Fibroblast of skin of right quadriceps (primary cell): ENCODE data around the gene COL18A1.

ENCODE experiments used
- DNase-seq: peaks from one replicate; pipeline ENCODE4 v3.0.0-alpha.2; 2013

The COL18A1 gene

DNA sequence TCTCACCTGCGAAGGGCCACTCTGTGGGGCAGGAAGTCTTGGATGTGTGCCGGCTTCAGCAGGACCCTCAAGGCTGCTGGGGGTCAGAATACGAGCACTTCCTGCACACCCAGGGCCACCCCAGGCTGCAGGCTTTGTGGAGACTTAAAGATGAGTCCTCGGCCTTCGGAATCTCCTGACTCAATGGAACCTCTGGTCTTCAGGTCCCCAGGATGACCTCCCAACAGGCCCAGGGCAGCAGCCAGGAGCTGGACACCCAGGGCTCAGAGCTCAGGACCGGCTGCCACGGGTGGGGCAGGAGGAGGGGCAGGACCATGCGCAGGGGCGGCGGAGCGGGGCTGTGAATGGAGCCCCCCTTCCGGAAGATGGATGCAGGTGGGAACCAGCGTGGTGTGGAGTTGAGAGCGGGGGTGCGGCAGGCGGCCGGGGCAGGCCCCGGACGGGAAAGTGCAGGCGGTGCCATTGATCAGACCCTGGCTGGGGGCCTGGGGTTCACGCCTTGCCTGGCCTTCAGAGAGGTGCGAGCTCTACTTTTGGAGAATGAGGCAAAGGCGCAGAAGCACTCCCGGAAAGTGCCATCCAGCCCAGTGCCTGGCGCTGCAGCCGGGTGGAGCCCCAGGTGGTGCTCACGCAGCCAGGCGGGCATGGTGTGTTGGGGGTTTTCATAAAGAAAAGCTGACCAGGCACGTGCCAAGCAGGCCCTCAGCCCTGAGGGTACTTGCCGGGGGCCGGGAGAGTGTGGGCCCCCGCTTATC lies 10.4 kb downstream of the COL18A1 start:
- no peak for DNase-seq

DNA sequence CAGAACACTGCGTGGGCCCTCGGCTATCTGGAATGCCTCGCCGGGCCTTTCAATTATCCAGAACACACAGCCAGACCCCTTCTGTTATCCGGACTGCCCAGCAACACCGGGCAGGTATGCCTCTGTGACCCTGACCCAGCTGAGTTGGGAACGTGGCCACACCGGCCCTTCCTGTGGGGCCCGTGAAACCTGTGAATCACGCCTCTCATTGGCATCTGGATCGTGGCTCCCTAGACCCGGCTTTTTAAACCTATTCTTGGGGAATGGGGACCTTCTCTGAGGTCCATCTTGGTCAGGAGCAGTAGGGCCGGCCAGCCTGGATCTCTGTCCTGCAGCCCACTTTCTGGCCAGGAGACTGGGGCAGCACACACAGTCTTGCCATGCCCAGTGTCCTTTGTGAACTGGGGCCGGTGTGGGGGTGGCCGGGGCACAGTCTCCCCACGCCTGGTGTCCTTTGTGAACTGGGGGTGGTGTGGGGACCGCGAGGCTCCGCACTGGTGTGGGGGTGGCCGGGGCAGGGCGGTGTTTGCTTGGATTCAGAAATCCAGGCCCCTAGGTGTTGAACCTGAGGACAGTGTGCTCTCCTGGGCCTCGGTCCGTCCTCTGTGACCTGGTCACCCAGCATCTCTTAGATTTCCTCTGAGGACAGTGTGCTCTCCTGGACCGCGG lies 11.1 kb downstream of the COL18A1 start:
- no peak for DNase-seq

DNA sequence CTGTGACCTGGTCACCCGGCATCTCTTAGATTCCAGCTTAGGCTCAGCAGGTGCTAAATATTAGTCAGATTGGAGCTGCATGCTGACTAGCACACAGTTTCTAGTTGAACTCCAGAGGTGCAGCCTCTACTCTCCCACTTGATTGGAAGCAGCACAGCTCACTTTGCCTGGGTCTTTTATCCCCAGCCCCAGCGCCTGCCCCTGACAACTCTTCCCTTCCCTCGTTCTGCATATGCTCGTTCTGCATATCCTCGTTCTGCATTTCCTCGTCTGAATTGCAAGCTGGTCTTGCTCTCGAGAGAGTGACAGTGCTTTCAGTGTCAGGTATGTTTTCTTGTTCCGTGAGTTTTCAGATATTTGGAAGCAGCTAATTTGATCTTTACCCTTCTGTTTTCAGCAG lies 11.7 kb downstream of the COL18A1 start:
- DNase-seq, result no peak

DNA sequence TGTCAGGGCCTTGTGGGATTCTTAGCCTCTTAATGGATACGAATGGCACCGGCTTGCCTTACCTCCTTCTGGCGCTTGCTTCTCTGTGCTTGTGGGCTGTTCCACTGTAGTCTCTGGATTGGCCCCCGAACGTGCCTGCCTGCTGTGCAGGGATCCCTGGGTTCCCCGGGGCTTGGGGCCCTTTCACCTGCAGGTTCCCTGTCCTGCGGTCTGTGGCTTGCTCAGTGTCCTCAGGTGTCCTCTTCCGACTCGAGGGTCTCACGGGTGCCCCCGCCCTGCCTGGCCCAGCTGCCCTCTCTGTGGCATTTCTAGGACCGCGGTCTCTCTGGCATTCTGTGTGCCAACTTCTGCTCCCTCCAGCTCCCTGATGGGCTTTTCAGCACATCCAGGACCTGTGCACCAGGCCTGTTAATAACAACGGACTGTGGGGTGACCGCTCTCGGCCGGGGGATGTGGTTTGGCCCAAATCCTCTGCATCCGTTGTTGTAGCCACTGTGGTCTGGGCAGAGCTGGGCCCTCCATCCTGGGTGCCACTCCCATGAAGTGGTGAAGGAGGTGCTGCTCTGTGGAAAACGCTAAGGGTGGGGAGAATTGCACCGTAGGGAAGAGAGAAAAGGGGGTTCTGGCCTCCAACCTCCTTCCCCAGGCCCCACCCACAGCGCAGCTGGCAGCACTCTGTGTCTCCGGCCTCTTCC lies 12.4 kb downstream of the COL18A1 start:
- no peak for DNase-seq

DNA sequence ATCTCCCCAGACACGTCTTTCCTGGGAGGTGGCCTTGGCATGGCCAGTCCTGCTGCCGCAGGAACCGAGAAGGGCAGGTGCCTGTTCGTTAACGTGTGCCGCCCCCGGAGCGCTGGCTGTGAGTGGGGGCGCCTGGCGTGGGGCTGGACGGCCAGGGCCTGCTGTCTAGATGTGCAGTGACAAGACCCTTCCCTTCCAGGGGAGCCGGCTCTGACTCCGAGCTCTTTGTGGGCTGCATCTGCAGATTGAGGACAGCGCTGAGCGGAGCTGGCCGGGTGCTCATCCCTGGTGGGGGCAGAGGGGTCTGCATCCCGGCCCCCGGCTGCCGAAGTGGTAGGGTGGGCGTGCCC lies 13.0 kb downstream of the COL18A1 start:
- DNase-seq, result no peak

DNA sequence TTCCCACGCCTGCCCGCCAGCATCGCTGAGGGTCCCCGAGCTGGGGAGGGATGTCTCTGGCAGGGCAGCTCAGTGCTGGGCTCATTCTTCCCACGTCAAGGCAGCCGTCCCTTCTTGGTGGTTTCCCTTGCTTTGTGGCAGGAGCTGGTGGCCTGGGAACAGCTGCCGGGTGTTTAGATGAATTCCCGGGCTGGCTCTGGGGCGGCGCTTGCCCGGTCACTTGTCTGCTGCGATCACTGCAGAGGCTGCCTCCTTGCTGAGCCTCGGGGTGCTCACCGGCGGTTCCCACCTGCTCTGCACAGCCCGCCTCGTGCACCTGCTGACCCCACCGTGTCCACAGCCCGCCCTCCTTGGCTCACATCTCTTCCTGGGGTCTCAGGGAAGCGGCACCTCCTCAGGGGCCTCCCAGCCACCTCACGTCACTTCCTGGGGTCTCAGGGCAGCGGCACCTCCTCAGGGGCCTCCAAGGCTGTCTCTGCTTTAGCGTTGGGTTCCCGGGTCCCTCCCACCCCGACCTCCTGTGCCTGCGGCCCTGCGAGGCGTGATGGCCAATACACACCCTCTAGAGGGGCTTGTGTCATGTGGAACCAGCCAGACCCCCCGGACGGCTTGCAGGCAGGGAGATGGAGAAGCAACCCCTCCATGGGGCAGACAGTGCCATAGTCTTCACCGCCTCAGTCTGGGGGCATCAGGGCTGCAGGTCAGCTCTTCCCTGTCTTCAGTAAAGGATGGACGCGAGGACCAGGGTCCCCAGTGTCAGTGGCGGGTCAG lies 13.5 kb downstream of the COL18A1 start:
- no peak for DNase-seq

DNA sequence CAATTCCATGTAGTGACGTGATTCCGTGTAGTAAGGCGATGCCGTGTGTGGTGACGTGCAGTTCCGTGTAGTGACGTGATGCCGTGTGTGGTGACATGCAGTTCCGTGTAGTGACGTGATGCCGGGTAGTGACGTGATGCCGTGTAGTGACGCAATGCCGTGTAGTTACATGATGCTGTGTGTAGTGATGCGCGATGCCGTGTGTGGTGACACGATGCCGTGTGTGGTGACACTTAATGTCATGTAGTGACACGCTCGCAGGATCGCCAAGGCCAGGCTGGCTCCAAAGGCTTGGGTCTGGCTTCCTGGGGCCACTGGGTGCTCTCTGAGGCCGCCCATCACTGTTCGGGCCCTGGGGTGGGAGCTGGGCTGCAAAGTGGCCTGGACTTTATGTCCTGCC lies 14.2 kb downstream of the COL18A1 start:
- no peak for DNase-seq

DNA sequence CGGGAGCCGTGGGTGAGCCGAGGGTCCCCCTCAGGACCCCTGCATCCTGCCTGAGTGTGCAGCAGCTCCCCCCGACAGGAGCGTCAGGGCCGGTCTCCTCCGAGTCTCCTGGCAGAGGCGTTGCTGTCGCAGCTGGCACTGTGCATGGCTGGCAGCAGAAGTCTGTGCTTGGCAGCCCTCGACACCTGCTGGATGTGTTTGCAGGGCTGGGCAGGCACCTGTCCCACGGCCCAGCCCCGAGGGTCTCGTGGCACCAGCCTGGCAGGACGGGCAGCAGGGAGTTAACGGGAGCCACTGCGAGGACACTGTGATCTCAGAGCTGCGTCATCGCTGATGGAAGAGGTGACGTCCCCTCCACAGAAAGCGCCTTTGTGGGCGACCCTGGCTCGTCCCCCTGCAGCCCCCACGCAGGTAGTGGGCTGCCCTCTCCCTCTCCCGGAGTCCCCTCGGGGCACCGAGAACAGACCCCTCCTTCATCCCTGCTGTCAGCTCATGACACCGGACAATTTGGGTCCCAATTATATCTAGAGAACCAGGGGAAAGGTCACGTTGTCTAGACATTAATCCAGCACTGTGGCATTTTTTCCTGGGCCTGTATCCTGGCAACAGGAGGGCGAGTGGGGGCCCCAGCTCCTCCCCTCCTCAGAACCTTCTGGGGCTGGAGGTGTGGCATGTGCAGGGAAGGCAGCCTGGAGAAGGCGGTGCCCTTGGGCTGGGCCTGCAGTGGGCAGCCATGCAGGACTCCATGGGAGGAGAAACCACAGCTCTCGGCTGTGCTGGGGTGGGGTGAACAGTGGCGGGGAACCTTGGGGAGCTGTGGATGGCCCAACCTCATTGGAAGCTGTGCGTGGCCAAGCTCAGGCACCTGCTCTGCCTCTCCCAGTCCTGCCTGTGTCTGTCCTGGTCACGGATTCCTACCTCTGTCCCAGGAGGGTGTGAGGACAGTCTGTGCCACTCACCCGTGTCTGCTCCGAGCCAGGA lies 15.4 kb downstream of the COL18A1 start:
- DNase-seq, result no peak

DNA sequence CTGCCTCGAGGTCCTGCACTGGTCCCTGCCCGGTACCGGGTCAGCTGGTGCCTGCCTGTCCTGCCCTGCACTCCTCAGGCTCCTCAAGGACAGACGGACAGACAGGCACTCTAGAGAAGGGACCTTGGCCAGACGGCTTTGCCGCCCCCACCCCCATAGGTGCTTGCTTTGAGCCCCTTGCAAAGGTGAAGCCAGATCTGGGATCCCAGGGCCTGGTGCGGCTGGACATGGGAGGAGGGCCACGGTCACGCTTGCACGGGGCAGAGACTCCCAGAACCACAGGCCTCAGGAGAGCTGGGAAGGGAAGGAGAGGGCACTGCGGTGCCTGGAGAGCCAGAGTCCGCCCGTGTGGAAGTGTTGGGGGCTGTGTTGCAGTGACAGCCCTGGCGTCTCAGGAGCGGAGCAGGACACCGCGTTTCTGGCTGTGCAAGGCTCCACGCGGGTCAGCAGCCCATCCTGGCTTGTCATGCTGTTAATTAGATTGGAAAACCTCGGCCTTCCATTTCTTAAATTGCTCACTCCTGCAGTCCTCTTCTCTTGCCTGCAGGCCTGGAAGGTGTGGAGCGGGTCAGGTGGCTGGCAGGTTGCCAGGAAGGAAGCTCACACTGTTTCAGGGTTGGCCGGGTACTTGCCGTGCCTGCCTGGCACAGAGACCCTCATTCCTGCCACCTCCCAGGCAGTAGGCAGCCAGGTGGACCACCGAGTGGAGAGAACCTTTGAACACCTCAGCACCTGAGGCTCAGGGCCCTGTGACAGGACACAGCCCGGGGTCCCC lies 16.3 kb downstream of the COL18A1 start:
- no peak for DNase-seq

DNA sequence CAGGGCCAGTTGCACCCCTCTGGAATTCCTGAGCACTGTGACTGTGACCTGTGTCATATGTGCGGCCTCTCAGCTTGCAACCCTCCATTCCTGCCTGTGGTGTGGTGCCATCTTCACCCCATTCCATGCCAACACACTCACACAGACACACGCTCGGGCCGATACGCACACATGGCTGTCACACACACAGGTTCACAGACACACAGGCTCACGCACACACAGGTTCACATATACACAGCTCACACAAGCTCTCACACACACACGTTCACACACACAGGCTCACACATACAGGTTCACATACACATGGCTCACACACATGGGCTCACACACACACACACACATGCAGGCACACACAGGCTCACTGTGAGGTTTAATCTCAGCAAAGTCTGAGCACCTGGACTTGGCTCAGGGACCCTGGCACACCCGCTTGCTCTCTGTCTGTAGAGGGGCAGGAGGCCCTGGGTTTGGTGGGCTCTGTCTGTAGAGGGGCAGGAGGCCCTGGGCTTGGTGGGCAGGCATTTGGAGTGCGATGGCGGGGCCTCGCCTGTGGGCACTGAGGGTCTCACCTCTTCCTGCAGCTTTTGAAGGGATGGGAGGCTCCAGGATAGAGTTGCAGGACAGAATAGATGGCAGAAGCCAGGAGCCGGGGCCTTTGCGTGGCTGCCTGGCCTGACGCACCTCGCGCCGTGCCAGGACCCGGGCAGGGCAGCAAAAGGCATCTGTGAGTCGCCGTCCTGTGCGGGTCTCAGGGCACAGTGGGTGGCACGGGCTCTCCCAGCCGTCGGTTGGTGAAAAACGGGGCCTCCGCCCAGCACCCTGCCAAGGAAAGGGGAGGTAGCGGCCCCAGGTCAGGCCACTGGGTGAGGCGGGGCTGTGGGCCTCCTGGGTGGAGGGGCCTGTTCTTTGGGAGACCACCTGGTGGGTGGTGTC lies 17.1 kb downstream of the COL18A1 start:
- no peak for DNase-seq

DNA sequence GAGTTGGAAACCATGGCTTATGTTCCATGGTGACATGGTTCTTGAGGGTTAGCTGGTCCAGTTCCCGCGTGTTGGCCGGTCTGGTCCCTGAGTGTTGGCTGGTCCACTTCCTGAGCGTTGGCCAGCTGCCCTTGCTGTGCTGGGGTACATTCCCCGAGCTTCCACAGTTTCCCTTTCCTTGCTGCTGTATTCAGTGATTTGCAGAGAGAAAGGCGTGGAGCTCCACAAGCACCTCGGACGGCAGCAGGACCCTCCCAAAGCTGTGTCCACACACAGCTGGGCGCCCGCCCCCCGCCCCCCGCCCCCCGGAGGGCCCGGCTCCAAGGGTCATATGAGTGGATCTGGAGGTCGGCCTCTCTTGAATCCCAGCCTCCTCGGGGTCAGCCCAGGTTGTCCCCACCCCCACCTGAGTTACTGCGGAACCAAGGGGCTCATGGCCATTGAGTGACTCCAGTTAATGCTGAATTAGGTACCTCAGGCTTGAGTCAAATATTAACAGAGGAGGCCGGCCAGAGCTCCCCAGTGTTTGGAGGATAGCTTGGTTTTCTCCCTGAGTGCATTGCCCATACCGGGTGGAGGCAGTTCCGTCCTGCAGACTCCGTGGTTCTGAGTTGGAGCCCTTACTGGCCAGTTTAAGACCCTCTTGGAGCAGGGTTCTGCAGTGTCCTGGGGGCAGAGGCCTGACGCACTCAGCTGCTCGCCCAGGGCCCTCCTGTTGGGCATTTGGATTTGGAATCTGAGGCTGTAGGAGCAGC lies 18.4 kb downstream of the COL18A1 start:
- no peak for DNase-seq

DNA sequence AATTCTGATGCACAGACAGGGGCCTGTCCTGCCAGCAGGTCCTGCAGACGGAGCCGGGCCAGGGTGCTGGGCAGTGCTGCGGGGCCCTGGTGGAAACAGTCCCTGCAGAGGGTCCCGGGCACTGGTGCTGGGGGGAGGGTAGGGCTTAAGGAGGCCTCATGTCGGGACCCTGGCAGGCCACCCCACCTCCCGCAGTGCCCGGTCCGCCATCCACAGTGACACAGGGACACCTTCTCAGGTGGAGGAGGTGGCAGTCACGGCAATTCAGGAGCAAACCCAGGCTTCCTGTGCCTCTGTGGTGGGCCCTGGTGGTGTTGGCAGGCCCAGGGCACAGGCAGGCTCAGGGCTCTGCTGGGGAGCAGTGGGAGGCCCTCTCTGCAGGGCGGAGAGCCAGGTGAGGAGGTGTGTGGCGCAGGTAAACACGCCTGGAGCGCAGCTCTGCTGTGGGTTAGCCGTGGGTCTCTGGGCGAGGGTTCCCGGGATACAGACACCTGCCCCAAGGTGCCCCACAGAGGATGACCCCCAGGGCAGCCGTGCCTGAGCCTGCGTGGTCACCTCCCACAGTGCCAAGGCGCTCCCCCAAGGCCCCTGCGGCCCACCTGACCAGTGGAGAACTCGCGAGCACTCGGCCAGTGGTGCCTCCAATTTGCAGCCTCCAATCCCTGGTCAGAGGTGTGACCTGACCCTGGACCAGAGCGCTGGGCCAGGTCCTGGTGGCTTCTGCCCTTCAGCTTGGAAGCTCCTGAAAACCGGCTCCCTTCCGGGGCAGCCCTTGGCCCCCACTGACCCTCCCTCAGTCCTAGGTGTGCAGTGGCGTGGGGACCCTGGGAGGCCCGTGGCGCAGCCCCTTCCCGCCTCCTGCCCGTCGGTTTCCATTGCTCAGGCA lies 19.2 kb downstream of the COL18A1 start:
- DNase-seq, result no peak

DNA sequence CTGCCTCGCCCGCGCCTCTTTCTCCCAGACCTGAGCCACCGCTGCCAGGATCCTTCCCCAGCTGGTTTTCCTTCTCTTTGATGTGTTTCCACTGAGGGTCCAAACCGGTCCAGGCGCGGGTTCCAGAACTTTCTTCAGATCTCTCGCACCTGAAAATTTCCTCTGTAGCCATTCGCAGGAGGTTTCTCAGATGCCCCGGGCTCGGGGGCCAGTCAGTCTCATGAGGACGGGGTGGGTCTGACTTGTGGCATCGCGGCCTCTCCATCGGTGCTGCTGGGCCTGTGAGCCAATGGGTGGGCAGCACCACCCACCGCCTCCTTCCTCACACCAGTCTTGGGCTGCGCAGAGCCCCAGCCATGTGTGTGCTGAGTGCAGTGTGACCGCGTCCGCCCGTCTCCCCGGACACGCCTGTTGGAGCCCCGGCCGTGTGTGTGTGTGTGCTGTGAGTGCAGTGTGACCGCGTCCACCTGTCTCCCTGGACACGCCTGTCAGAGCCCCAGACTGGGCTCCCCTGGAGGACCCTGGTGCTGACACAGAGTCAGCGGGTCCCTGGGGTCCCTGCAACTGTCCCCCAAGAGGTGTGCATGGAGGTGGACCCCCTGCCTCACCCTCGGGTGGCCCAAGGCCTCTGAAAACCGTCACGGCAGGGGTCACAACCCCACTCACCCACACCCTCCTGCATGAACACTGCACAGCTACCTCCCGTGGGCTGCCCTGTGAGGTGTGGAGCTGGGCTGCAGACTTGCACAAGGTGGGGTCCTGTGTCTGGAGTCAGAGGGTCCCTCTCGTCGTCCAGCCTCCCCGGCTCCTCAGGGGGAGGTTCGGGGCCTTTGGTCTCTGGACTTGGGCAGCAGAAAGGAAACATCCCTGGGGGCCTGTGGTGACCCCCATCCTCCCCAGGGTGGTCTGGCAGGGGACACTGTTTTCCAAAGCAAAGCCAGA lies 20.2 kb downstream of the COL18A1 start:
- DNase-seq, result no peak

DNA sequence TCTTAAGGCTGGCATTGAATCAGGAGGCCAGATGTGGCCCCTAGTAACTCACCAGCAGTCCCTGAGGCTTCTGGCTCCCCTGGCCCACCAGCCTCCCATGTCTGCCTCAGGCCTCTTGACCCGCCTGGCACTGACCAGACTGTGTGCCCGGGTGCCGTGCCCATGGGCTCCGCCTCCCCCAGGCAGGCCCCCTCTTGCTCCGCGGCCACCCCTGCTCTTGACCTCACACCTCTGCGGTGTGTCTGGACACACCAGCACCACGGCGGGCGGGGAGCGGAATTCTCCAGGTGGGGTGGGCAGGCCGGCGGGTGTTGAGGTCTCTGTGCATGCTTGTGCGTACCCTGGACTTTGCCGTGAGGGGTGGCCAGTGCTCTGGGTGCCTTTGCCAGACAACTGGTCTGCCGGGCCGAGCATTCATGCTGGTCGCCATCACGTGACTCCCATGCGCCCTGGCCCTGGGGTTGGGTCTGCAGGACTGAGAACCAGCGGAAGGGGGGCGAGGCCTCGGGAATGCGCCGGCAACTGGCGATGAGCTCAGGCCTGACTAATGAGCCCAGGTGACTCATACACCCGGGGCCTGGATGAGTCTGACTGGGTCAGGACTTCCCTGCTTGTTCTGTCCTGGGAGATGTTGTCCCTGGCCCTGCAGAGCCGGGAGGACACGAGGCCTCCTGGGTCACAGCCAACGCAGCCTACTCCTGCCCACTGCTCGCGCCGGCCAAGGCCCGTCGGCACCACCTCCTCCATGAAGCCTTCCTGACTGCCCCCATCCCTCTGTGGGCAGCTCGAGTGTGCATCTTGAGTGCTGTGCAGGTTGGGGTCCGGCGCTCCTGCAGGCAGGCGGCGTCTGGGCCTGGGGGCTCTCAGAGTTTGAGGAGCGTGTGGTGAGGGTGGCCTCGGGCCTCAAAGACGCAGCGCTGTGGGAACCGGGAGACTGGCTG lies 22.6 kb downstream of the COL18A1 start:
- DNase-seq, result peak; percentile 86

DNA sequence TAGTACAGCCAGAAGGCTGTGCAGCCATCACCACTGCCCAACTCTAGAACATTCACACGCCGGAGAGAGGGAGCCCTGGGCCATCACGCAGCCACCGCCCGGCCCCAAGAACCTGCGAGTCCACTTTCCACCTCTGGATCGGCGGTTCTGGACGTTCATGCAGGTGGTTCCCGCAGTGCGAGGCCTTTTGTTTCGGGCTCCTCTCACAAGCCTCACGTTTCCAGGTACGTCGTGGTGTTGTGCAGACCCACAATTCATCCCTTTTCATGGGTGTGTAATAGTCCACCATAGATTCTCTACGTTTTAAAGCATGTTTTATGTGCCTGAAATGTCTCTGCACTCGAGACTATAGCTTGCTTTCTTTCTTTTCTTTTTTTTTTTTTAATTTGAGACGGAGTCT lies 23.6 kb downstream of the COL18A1 start:
- DNase-seq, result no peak
